ENCODE measurements around the gene PIGL. TPM values are rescaled to one million over a fixed set of nuclear protein-coding genes. Genes with fewer than 3 reads are reported as not detected.

The PIGL gene
- total and polyA plus RNA-seq, 2 donors (not counting 1 experiment from before 2014, with no cell fraction given), result 86.7 to 88.2 TPM

DNA sequence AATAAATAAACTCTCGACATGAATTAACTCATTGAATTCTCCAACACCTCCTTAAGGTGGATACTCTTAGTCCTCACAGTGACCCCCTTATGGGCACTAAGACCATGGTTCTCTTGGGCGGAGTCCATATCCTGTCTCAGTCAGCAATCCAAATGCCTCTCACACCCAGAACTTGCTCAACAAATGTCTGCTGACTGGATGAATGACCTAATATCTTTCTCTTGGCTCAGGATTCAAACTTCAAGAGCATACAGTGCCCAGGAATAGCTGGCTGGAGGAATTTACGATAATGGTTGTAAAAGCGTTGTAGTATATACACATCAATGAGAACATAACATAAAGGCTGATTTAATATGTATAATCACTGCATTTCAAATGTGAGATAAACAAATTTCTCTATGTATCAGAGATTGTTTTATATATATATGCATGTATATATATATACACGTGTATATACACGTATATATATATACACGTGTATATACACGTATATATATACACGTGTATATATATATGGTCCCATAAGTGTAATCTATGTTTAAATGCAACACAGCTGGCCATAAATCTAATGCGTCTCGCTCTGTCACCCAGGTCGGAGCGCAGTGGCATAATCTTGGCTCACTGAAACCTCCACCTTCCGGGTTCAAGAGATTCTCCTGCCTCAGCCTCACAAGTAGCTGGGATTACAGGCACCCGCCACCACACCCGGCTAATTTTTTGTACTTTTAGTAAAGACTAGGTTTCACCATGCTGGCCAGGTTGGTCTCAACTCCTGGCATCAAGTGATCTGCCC, 157.3 kb downstream of the PIGL start:
- Mint-ChIP-seq H3K27me3 (no peaks in the 10 kb centered on the region), H3K27ac (no peak overlapping the region), H3K9me3 (ENCODE audit: insufficient read depth) (no peaks in the 10 kb centered on the region), H3K4me3 (no peak overlapping the region), H3K4me1 (no peaks in the 10 kb centered on the region)
- no peak overlapping the region for H3K4me3 ChIP-seq (ENCODE audit: control extremely low read depth in 1 of 5, extremely low read depth in 1 of 5, insufficient read depth in 1 of 5, low read depth in 2 of 5, low read length in 4 of 5)
- H3K36me3 ChIP-seq (replicated peaks in 1 of 2; ENCODE audit: control extremely low read depth in 1 of 2, control insufficient read depth in 1 of 2, extremely low read depth in 1 of 2, insufficient read depth in 2 of 2, low read length in 1 of 2), result no peaks in the 10 kb centered on the region
- WGBS (ENCODE audit: insufficient coverage), result 97% methylated on average over 8 of the region's 16 CpGs
- CTCF ChIA-PET, result interaction anchor here (4.8 kb wide), 1 partner anchor 10 kb away, joined by 24 read pairs; no protein-coding TSS in a partner anchor
- TF ChIP-seq, protein P1, sequence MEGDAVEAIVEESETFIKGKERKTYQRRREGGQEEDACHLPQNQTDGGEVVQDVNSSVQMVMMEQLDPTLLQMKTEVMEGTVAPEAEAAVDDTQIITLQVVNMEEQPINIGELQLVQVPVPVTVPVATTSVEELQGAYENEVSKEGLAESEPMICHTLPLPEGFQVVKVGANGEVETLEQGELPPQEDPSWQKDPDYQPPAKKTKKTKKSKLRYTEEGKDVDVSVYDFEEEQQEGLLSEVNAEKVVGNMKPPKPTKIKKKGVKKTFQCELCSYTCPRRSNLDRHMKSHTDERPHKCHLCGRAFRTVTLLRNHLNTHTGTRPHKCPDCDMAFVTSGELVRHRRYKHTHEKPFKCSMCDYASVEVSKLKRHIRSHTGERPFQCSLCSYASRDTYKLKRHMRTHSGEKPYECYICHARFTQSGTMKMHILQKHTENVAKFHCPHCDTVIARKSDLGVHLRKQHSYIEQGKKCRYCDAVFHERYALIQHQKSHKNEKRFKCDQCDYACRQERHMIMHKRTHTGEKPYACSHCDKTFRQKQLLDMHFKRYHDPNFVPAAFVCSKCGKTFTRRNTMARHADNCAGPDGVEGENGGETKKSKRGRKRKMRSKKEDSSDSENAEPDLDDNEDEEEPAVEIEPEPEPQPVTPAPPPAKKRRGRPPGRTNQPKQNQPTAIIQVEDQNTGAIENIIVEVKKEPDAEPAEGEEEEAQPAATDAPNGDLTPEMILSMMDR (IDR thresholded peaks at IDR 0.05), result no peak
- no peak for TF ChIP-seq EZH2 (IDR thresholded peaks at IDR 0.05; ENCODE audit: borderline replicate concordance, insufficient read depth, low read depth, low read length, poor library complexity, severe bottlenecking)
- no peak overlapping the region for H2AFZ ChIP-seq (ENCODE audit: insufficient read depth, low read depth, low read length, poor library complexity, severe bottlenecking)
- ATAC-seq (ENCODE audit: low read depth) (no peak), DNase-seq (no peak)
- H3K9me3 ChIP-seq (ENCODE audit: control extremely low read depth in 1 of 3, control insufficient read depth in 2 of 3, insufficient read depth in 1 of 3, low read length in 2 of 3), result no peaks in the 10 kb centered on the region
- no peaks in the 10 kb centered on the region for H4K20me1 ChIP-seq (ENCODE audit: control insufficient read depth, insufficient read depth, low read length, poor library complexity, severe bottlenecking)
- H3K4me2 ChIP-seq (replicated peaks; ENCODE audit: low read depth, low read length, poor library complexity, severe bottlenecking), result no peak overlapping the region
- intact Hi-C loops (cut with micrococcal nuclease), result no loop called here
- H3K79me2 ChIP-seq (ENCODE audit: control insufficient read depth, insufficient read depth, low read length), result no peaks in the 10 kb centered on the region
- H3K4me1 ChIP-seq (ENCODE audit: control insufficient read depth in 2 of 2, insufficient read depth in 2 of 2, low read length in 2 of 2), result no peaks in the 10 kb centered on the region
- H3K9ac ChIP-seq (ENCODE audit: low read length), result no peak overlapping the region
- H3K27ac ChIP-seq (ENCODE audit: low read length in 2 of 2), result no peak overlapping the region
- POLR2A ChIA-PET, result interaction anchor here (1.1 kb wide), 1 partner anchor 10 kb away, joined by 3 read pairs; no protein-coding TSS in a partner anchor
- no peaks in the 10 kb centered on the region for H3K27me3 ChIP-seq (replicated peaks in 1 of 4; ENCODE audit: control extremely low read depth in 1 of 4, control insufficient read depth in 3 of 4, insufficient read depth in 4 of 4, low read length in 3 of 4)

Small RNAs within 50 kb of the gene (small RNA-seq; reads per million reads assigned to genes)
- gene MIR1288 (ENCODE audit: insufficient read length, low read depth, low replicate concordance), result not detected

Other genes with a start within 250 kb of the PIGL start
- 25.1 and 27.7 TPM in 2 replicates for gene ZSWIM7, start 217.5 kb upstream of the PIGL start, total RNA-seq
- 34.6 and 39.3 TPM in 2 replicates for gene ZSWIM7, start 217.5 kb upstream of the PIGL start, polyA plus RNA-seq
- 38.5 and 39.9 TPM in 2 replicates for gene TTC19, start 217.4 kb upstream of the PIGL start, total RNA-seq
- gene TTC19, start 217.4 kb upstream of the PIGL start, polyA plus RNA-seq, result 8.2 and 9.6 TPM in 2 replicates
- gene NCOR1, start 1.7 kb upstream of the PIGL start, total RNA-seq, result 217 and 229 TPM in 2 replicates
- 45.4 and 46.3 TPM in 2 replicates for gene NCOR1, start 1.7 kb upstream of the PIGL start, polyA plus RNA-seq
- 15.8 and 17.7 TPM in 2 replicates for gene CENPV, start 136.3 kb downstream of the PIGL start, total RNA-seq
- gene CENPV, start 136.3 kb downstream of the PIGL start, polyA plus RNA-seq, result 23.1 and 28.1 TPM in 2 replicates
- 765 and 769 TPM in 2 replicates for gene UBB, start 163.9 kb downstream of the PIGL start, total RNA-seq
- 1,656 and 1,866 TPM in 2 replicates for gene UBB, start 163.9 kb downstream of the PIGL start, polyA plus RNA-seq
- gene TRPV2, start 198.4 kb downstream of the PIGL start, total RNA-seq, result 58.6 TPM in 2 replicates
- 85.6 and 89.0 TPM in 2 replicates for gene TRPV2, start 198.4 kb downstream of the PIGL start, polyA plus RNA-seq

All from B cell (primary cell).